ENCODE results near the gene B3GNT4. TPM values are rescaled to one million over a fixed set of nuclear protein-coding genes. Genes with fewer than 3 reads are reported as not detected.
"Not testable (repeated sequence)": the region's sequence is repeated elsewhere in the genome, so short reads cannot be mapped to it uniquely, and the experiment has no call there.

The B3GNT4 gene
- total RNA-seq, 1 experiment from 2014 or later: 2.8 TPM

DNA sequence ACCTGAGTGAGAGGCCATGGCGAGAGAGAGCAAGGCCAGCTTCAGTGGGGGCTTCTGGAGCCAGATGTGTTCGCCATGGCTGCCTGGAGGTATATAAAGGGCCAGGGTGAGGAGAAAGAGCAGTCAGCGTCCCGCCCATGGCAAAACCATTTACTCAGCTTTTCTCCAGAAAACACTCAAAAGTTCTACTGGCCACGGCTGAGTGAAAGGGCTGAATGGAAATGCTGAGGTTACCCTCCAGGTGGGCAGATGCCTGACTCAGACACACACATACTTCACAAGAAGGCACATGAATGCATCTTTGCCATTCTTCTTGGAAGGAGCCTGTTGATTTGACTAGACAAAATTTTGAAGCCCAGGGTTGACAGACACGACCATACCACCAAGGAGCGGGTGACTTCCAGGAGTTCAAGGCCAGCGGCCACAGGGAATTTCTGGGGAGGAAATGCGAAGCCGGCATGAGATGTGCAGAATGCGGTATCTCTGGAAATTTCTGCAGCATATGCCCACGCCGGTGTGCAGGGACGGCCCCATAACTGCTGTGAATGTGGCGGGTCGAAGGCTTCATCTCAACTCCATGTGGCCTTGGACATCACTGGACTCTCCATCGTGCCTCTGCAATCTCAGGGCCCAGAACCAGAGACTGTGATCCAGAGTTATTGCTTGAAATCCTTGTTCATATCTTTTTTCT, 29.2 kb upstream of the B3GNT4 start, which contains the start of gene IL31:
TSS of gene IL31 (minus strand) at position 67 of the 691 bp plus-strand sequence. CDS start at position 18, 49 bp downstream.
- no peak within 1 kb of the TSS for H2AFZ ChIP-seq
- no peaks in the 10 kb centered on the region; the same call in 1 of the 2 replicates for H3K27me3 ChIP-seq (ENCODE audit: insufficient read depth, low read depth)
- intact Hi-C loops (cut with micrococcal nuclease; ENCODE audit: unreplicated experiment): no loop called here
- H3K4me3 ChIP-seq: no peak within 1 kb of the TSS
- DNase-seq: no peak
- H3K9me2 ChIP-seq (ENCODE audit: insufficient read depth): no peaks in the 10 kb centered on the region
- no peaks in the 10 kb centered on the region for H3K79me2 ChIP-seq (ENCODE audit: low read depth)
- TF ChIP-seq EZH2 (IDR thresholded peaks at IDR 0.05; ENCODE audit: low read depth): no peak
- no peak for TF ChIP-seq CTCF (conservative IDR thresholded peaks at IDR 0.05)
- no peaks in the 10 kb centered on the region for H3K36me3 ChIP-seq (ENCODE audit: low read depth)
- no peaks in the 10 kb centered on the region for H3F3A ChIP-seq (ENCODE audit: insufficient read depth, low read depth)
- no peaks in the 10 kb centered on the region for H4K20me1 ChIP-seq (ENCODE audit: insufficient read depth)
- BruUV-seq (replicated peaks): no TSS peak
- H3K9me3 ChIP-seq (ENCODE audit: insufficient read depth, low read depth): no peaks in the 10 kb centered on the region
- no peaks in the 10 kb centered on the region for H3K4me1 ChIP-seq (replicated peaks; ENCODE audit: insufficient read depth)
- no peak within 1 kb of the TSS for H3K4me2 ChIP-seq
- no peak within 1 kb of the TSS for H3K27ac ChIP-seq
- ChIA-PET CTCF (no interaction called here), POLR2A (ENCODE audit: unreplicated experiment) (interaction anchor here (0.6 kb wide), 1 partner anchor 17 kb away, joined by 6 read pairs; no protein-coding TSS in a partner anchor)

GRCh38 chr12:122176473-122176872, 27.0 kb upstream of the B3GNT4 start:
- CTCF ChIA-PET; intact Hi-C loops (cut with micrococcal nuclease; ENCODE audit: unreplicated experiment); H3K27me3 ChIP-seq (ENCODE audit: insufficient read depth, low read depth); H3F3A ChIP-seq (ENCODE audit: insufficient read depth, low read depth); H3K27ac ChIP-seq; H3K4me1 ChIP-seq (replicated peaks; ENCODE audit: insufficient read depth); H3K4me3 ChIP-seq; H3K36me3 ChIP-seq (ENCODE audit: low read depth); H3K9me2 ChIP-seq (ENCODE audit: insufficient read depth); H4K20me1 ChIP-seq (ENCODE audit: insufficient read depth); H3K9me3 ChIP-seq (ENCODE audit: insufficient read depth, low read depth); DNase-seq; H2AFZ ChIP-seq; H3K4me2 ChIP-seq; H3K79me2 ChIP-seq (ENCODE audit: low read depth); BruUV-seq (replicated peaks): not testable (repeated sequence)
- POLR2A ChIA-PET (ENCODE audit: unreplicated experiment): interaction anchor here (0.5 kb wide), 1 partner anchor 82 kb away, joined by 6 read pairs; no protein-coding TSS in a partner anchor

DNA sequence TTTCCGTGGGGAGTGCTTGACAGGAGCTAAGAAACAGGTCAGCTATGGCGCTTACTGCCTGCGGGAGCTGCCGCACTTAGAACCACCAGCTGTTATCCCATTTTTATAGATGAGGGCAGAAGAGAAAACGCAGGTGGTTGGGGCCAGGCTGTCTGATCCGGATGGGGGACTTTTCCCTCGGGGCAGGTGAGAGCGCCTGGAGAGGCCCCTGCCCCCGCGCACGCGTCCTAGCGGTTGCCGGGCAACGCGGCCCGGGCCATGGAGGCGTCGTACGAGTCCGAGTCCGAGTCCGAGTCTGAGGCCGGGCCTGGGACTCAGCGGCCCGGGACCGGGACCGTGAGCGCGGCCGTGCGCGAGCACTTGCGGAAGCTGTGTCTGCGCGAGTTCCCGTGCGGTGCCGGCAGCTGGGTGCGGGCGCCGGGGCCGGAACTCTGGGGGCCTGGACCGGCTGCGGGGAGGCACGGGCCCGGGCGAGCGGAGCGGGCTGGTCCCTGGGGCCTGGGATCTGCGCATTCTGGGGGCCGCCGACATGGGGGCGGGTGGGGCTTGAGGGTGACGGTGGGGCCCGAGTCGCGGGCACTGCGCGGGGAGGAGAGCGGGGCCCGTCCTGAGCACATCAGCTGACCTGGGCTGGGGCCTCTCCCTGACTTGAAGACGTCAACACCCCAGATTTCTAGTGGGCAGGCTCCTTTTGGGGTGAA, 20.5 kb upstream of the B3GNT4 start, which contains the start of gene LRRC43:
TSS of gene LRRC43 (plus strand) at position 237 of the 701 bp plus-strand sequence. CDS start at position 259, 22 bp downstream.
- H2AFZ ChIP-seq: no peak within 1 kb of the TSS
- ChIA-PET CTCF (interaction anchor here (0.7 kb wide), 1 partner anchor 287 kb away, joined by 3 read pairs; no protein-coding TSS in a partner anchor), POLR2A (ENCODE audit: unreplicated experiment) (interaction anchor here (0.6 kb wide), 1 partner anchor 11 kb away, joined by 7 read pairs; no protein-coding TSS in a partner anchor)
- H3K4me3 ChIP-seq: peak within 1 kb of the TSS; percentile 35; the same call in 1 of the 2 replicates
- intact Hi-C loops (cut with micrococcal nuclease; ENCODE audit: unreplicated experiment): no loop called here
- no peaks in the 10 kb centered on the region for H3F3A ChIP-seq (ENCODE audit: insufficient read depth, low read depth)
- H3K9me3 ChIP-seq (ENCODE audit: insufficient read depth, low read depth): no peaks in the 10 kb centered on the region
- H3K27ac ChIP-seq: no peak within 1 kb of the TSS
- H3K4me1 ChIP-seq (replicated peaks; ENCODE audit: insufficient read depth): no peaks in the 10 kb centered on the region
- H3K9me2 ChIP-seq (ENCODE audit: insufficient read depth): no peaks in the 10 kb centered on the region
- no peaks in the 10 kb centered on the region for H4K20me1 ChIP-seq (ENCODE audit: insufficient read depth)
- no peaks in the 10 kb centered on the region for H3K79me2 ChIP-seq (ENCODE audit: low read depth)
- TF ChIP-seq EZH2 (IDR thresholded peaks at IDR 0.05; ENCODE audit: low read depth): no peak
- no peak for TF ChIP-seq CTCF (conservative IDR thresholded peaks at IDR 0.05)
- H3K4me2 ChIP-seq: peak within 1 kb of the TSS; percentile 59
- H3K27me3 ChIP-seq (ENCODE audit: insufficient read depth, low read depth): no peaks in the 10 kb centered on the region
- BruUV-seq (replicated peaks): no TSS peak
- H3K36me3 ChIP-seq (ENCODE audit: low read depth): no peaks in the 10 kb centered on the region
- peak in 1 of 2 experiments; percentile 48 for DNase-seq
